C4-2B (cell line): ENCODE measurements around the gene ANKRD44.

Experiments used
- ZFX ChIP-seq: fragments of 450-650 bp; IDR thresholded peaks from 2 replicates; pipeline ENCODE4 v1.6.1; 2017
- TF ChIP-seq, protein P1 (sequence below): fragments of 450-650 bp; conservative IDR thresholded peaks from 2 replicates; pipeline ENCODE4 v1.5.1; 2017; ENCODE audit warnings: mild to moderate bottlenecking

DNA sequence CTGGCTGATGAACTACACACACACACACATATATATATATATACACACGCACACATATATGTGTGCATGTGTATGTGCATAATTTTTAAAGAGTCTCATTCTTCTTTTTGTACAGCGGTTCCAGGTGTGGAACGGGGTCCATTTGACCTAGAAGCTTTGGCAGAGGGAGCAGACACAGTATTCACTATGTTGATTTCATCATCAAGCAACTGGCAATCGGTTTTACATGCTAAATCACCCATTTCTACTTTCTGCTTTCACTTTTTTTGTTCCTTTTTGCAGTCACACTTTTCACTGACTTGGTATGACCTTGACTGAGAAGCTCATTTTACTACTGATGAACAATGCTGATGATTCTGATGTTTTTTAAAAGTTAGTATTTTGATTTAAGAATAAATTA lies 321.1 kb downstream of the ANKRD44 start:
- TF ChIP-seq, protein P1, sequence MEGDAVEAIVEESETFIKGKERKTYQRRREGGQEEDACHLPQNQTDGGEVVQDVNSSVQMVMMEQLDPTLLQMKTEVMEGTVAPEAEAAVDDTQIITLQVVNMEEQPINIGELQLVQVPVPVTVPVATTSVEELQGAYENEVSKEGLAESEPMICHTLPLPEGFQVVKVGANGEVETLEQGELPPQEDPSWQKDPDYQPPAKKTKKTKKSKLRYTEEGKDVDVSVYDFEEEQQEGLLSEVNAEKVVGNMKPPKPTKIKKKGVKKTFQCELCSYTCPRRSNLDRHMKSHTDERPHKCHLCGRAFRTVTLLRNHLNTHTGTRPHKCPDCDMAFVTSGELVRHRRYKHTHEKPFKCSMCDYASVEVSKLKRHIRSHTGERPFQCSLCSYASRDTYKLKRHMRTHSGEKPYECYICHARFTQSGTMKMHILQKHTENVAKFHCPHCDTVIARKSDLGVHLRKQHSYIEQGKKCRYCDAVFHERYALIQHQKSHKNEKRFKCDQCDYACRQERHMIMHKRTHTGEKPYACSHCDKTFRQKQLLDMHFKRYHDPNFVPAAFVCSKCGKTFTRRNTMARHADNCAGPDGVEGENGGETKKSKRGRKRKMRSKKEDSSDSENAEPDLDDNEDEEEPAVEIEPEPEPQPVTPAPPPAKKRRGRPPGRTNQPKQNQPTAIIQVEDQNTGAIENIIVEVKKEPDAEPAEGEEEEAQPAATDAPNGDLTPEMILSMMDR, result no peak
- no peak for TF ChIP-seq ZFX
